ENCODE data around the gene EGLN3. TPM values are rescaled to one million over a fixed set of nuclear protein-coding genes. Genes with fewer than 3 reads are reported as not detected.

The EGLN3 gene
- total and polyA plus RNA-seq, 2 donors, result 8.6 to 14.5 TPM

- no peak for DNase-seq (ENCODE audit: low read depth in 6 of 9, low spot score in 9 of 9)
- Histone ChIP-seq H3K4me1 (ENCODE audit: control insufficient read depth in 2 of 2, insufficient read depth in 2 of 2, low read length in 2 of 2) (no peaks in the 10 kb centered on the region), H3K36me3 (ENCODE audit: control insufficient read depth in 2 of 2, insufficient read depth in 2 of 2, low read length in 1 of 2) (no peaks in the 10 kb centered on the region), H3K27me3 (ENCODE audit: control insufficient read depth in 2 of 2, insufficient read depth in 1 of 2, low read length in 1 of 2) (no peaks in the 10 kb centered on the region), H3K27ac (ENCODE audit: low read depth in 1 of 2, low read length in 1 of 2) (no peak overlapping the region), H3K9me3 (ENCODE audit: control insufficient read depth in 2 of 2, insufficient read depth in 1 of 2, low read length in 1 of 2) (no peaks in the 10 kb centered on the region), H3K4me3 (ENCODE audit: low read length in 2 of 2) (no peak overlapping the region)
- WGBS, result 82% methylated on average over 3 of the region's 3 CpGs
Observed at GRCh38 chr14:33879684-33880286, 71.1 kb downstream of the EGLN3 start.

- no peak for DNase-seq (ENCODE audit: low read depth in 6 of 9, low spot score in 9 of 9)
- Histone ChIP-seq H3K4me1 (ENCODE audit: control insufficient read depth in 2 of 2, insufficient read depth in 2 of 2, low read length in 2 of 2) (no peaks in the 10 kb centered on the region), H3K4me3 (ENCODE audit: low read length in 2 of 2) (no peak overlapping the region), H3K27me3 (ENCODE audit: control insufficient read depth in 2 of 2, insufficient read depth in 1 of 2, low read length in 1 of 2) (no peaks in the 10 kb centered on the region), H3K36me3 (ENCODE audit: control insufficient read depth in 2 of 2, insufficient read depth in 2 of 2, low read length in 1 of 2) (no peaks in the 10 kb centered on the region), H3K9me3 (ENCODE audit: control insufficient read depth in 2 of 2, insufficient read depth in 1 of 2, low read length in 1 of 2) (no peaks in the 10 kb centered on the region), H3K27ac (ENCODE audit: low read depth in 1 of 2, low read length in 1 of 2) (no peak overlapping the region)
- 98% methylated on average over 2 of the region's 2 CpGs for WGBS
Observed at GRCh38 chr14:33876274-33876673, 74.6 kb downstream of the EGLN3 start.

All from thymus (tissue), 11 donors.